Fibroblast of skin of left quadriceps (primary cell): ENCODE results near the gene HAUS3.
"Not testable (repeated sequence)": the region's sequence is repeated elsewhere in the genome, so short reads cannot be mapped to it uniquely, and the experiment has no call there.

ENCODE experiments used
- DNase-seq, 2 experiments: peaks; one replicate each; pipeline ENCODE4 v3.0.0-alpha.2; 2013; ENCODE audit warnings: low read depth in 2 of 2

Gene HAUS3

GRCh38 chr4:2275546-2276251 lies 33.8 kb upstream of the HAUS3 start:
- no peak for DNase-seq

GRCh38 chr4:2275044-2275397 lies 33.1 kb upstream of the HAUS3 start:
- not testable (repeated sequence) for DNase-seq

- DNase-seq = no peak
Measured at GRCh38 chr4:2274320-2275043, 32.6 kb upstream of the HAUS3 start.

- DNase-seq = no peak
Measured at GRCh38 chr4:2273657-2274319, 31.9 kb upstream of the HAUS3 start.

GRCh38 chr4:2273221-2273620 lies 31.3 kb upstream of the HAUS3 start:
- DNase-seq = no peak

GRCh38 chr4:2272828-2273120 lies 30.9 kb upstream of the HAUS3 start:
- DNase-seq = no peak

GRCh38 chr4:2272026-2272827 lies 30.3 kb upstream of the HAUS3 start:
- DNase-seq = no peak

GRCh38 chr4:2271279-2272025 lies 29.5 kb upstream of the HAUS3 start:
- DNase-seq = no peak

- no peak for DNase-seq
Measured at GRCh38 chr4:2270341-2271165, 28.6 kb upstream of the HAUS3 start.

- no peak for DNase-seq
Measured at GRCh38 chr4:2269618-2270163, 27.8 kb upstream of the HAUS3 start.

GRCh38 chr4:2269206-2269531 lies 27.2 kb upstream of the HAUS3 start:
- DNase-seq = no peak

GRCh38 chr4:2268357-2269205 lies 26.7 kb upstream of the HAUS3 start:
- DNase-seq = no peak

- no peak for DNase-seq
Measured at GRCh38 chr4:2267841-2268240, 25.9 kb upstream of the HAUS3 start.

GRCh38 chr4:2267320-2267811 lies 25.4 kb upstream of the HAUS3 start:
- no peak for DNase-seq

- DNase-seq = no peak
Measured at GRCh38 chr4:2266821-2267220, 24.9 kb upstream of the HAUS3 start.

- DNase-seq = no peak
Measured at GRCh38 chr4:2266181-2266580, 24.3 kb upstream of the HAUS3 start.

- no peak for DNase-seq
Measured at GRCh38 chr4:2265113-2266110, 23.5 kb upstream of the HAUS3 start.

- DNase-seq = no peak
Measured at GRCh38 chr4:2264481-2265041, 22.6 kb upstream of the HAUS3 start.
